RWPE2 (cell line): Measurements from ENCODE around the gene PPDPF.

Experiments used
- ATAC-seq: fragments of 200-7000 bp; cut with Tn5 transposase; 3 replicates; pipeline ENCODE4 v1.9.1; 2021; ENCODE audit warnings: low read depth
- DNase-seq: peaks from one replicate; pipeline ENCODE4 v3.0.0-alpha.2; 2020; ENCODE audit warnings: low spot score
- H3K27ac ChIP-seq: fragments of 450-650 bp; 2 replicates; pipeline ENCODE4 v1.5.1; 2017; ENCODE audit warnings: mild to moderate bottlenecking; ENCODE audit not compliant: poor library complexity, severe bottlenecking
- H3K27me3 ChIP-seq: fragments of 250-450 bp; sonication (Bioruptor Pico); 2 replicates; pipeline ENCODE4 v1.5.1; 2021; ENCODE audit warnings: mild to moderate bottlenecking, moderate library complexity; ENCODE audit not compliant: insufficient read depth, poor library complexity, severe bottlenecking
- H3K36me3 ChIP-seq: fragments of 250-450 bp; sonication (Bioruptor Pico); 2 replicates; pipeline ENCODE4 v1.5.1; 2020; ENCODE audit warnings: low read depth, mild to moderate bottlenecking, moderate library complexity
- H3K4me1 ChIP-seq: fragments of 250-450 bp; sonication (Bioruptor Pico); 2 replicates; pipeline ENCODE4 v1.5.1; 2021; ENCODE audit warnings: mild to moderate bottlenecking, moderate library complexity; ENCODE audit not compliant: insufficient read depth, poor library complexity, severe bottlenecking
- H3K4me3 ChIP-seq: fragments of 250-450 bp; sonication (Bioruptor Pico); 2 replicates; pipeline ENCODE4 v1.5.1; 2021; ENCODE audit warnings: mild to moderate bottlenecking, moderate library complexity; ENCODE audit not compliant: severe bottlenecking
- H3K9me3 ChIP-seq: fragments of 250-450 bp; sonication (Bioruptor Pico); 2 replicates; pipeline ENCODE4 v1.5.1; 2021; ENCODE audit warnings: mild to moderate bottlenecking, moderate library complexity; ENCODE audit not compliant: severe bottlenecking
- CTCF ChIP-seq: fragments of 450-650 bp; IDR thresholded peaks from one replicate; pipeline ENCODE4 v1.5.1; 2017; ENCODE audit warnings: mild to moderate bottlenecking, moderate library complexity; ENCODE audit not compliant: poor library complexity, severe bottlenecking

Gene PPDPF

GRCh38 chr20:63538204-63539091, 17.9 kb downstream of the PPDPF start:
- peak; percentile 99 for TF ChIP-seq CTCF
- H3K4me3 ChIP-seq: peak overlapping the region; percentile 37
- no peaks in the 10 kb centered on the region for H3K36me3 ChIP-seq
- H3K27ac ChIP-seq: peak overlapping the region; percentile 81
- H3K27me3 ChIP-seq: no peaks in the 10 kb centered on the region
- H3K9me3 ChIP-seq: no peaks in the 10 kb centered on the region
- peak; percentile 88 for DNase-seq
- H3K4me1 ChIP-seq: peaks cover 30% of the 10 kb centered on the region
- peak; percentile 2 for ATAC-seq

GRCh38 chr20:63539092-63539430, 18.5 kb downstream of the PPDPF start:
- peaks cover 25% of the 10 kb centered on the region for H3K4me1 ChIP-seq
- TF ChIP-seq CTCF: no peak
- H3K9me3 ChIP-seq: no peaks in the 10 kb centered on the region
- ATAC-seq (no peak), DNase-seq (peak; percentile 87)
- H3K27ac ChIP-seq: peak overlapping the region; percentile 81
- H3K27me3 ChIP-seq: no peaks in the 10 kb centered on the region
- no peaks in the 10 kb centered on the region for H3K36me3 ChIP-seq
- no peak overlapping the region for H3K4me3 ChIP-seq

GRCh38 chr20:63539441-63540370, 19.1 kb downstream of the PPDPF start:
- ATAC-seq: no peak
- H3K36me3 ChIP-seq: no peaks in the 10 kb centered on the region
- H3K4me3 ChIP-seq: no peak overlapping the region
- no peaks in the 10 kb centered on the region for H3K27me3 ChIP-seq
- peaks cover 22% of the 10 kb centered on the region for H3K4me1 ChIP-seq
- TF ChIP-seq CTCF: no peak
- H3K27ac ChIP-seq: no peak overlapping the region
- DNase-seq: peak; percentile 86
- no peaks in the 10 kb centered on the region for H3K9me3 ChIP-seq

GRCh38 chr20:63540417-63541186, 20.0 kb downstream of the PPDPF start:
- no peaks in the 10 kb centered on the region for H3K9me3 ChIP-seq
- peaks cover 23% of the 10 kb centered on the region for H3K4me1 ChIP-seq
- no peaks in the 10 kb centered on the region for H3K36me3 ChIP-seq
- no peak for TF ChIP-seq CTCF
- DNase-seq (peak; percentile 89), ATAC-seq (no peak)
- no peaks in the 10 kb centered on the region for H3K27me3 ChIP-seq
- no peak overlapping the region for H3K27ac ChIP-seq
- H3K4me3 ChIP-seq: no peak overlapping the region
